SU-DHL-6 (cell line): ENCODE data around the gene PDE4B.
"Not testable (repeated sequence)": the region's sequence is repeated elsewhere in the genome, so short reads cannot be mapped to it uniquely, and the experiment has no call there.

Source experiments
- H2AFZ ChIP-seq: fragments of 200-600 bp; sonication (generic); 2 replicates; pipeline ENCODE4 v1.6.1; 2014; ENCODE audit warnings: low read depth, mild to moderate bottlenecking, moderate library complexity, mixed read lengths, antibody characterized with exemption, low read length; ENCODE audit not compliant: severe bottlenecking
- H3F3A ChIP-seq: fragments of 200-600 bp; shearing (Covaris generic); 2 replicates; pipeline ENCODE4 v1.6.0; 2016; ENCODE audit warnings: antibody characterized with exemption, mild to moderate bottlenecking; ENCODE audit not compliant: insufficient read depth
- H3K27ac ChIP-seq: fragments of 200-600 bp; sonication (generic); 2 replicates; pipeline ENCODE4 v1.5.1; 2016; ENCODE audit warnings: low read depth, mild to moderate bottlenecking, low read length, moderate library complexity, mixed read lengths
- H3K27me3 ChIP-seq: fragments of 200-600 bp; sonication (generic), shearing (Covaris generic); 2 replicates; pipeline ENCODE4 v1.6.0; 2014; ENCODE audit warnings: mild to moderate bottlenecking, low read length
- H3K36me3 ChIP-seq: fragments of 200-600 bp; sonication (generic); 2 replicates; pipeline ENCODE4 v1.6.1; 2014; ENCODE audit warnings: mild to moderate bottlenecking, low read length, mixed read lengths
- H3K4me2 ChIP-seq: fragments of 300-600, 200-600 bp; shearing (Covaris generic), sonication (generic); 2 replicates; pipeline ENCODE4 v1.6.0; 2014; ENCODE audit warnings: low read length, low read depth, mild to moderate bottlenecking; ENCODE audit not compliant: poor library complexity, severe bottlenecking
- H3K4me3 ChIP-seq: fragments of 200-600 bp; sonication (generic); 2 replicates; pipeline ENCODE4 v1.5.1; 2014; ENCODE audit warnings: antibody characterized with exemption, low read length, mild to moderate bottlenecking, mixed read lengths; ENCODE audit not compliant: insufficient read depth, poor library complexity, severe bottlenecking
- H3K79me2 ChIP-seq: fragments of 200-600 bp; sonication (generic); 2 replicates; pipeline ENCODE4 v1.6.1; 2014; ENCODE audit warnings: mild to moderate bottlenecking, low read length, moderate library complexity; ENCODE audit not compliant: insufficient read depth
- H3K9ac ChIP-seq: fragments of 200-600 bp; sonication (generic); 2 replicates; pipeline ENCODE4 v1.7.0; 2014; ENCODE audit warnings: mild to moderate bottlenecking, low read length
- H3K9me2 ChIP-seq: fragments of 200-600 bp; sonication (generic); replicated peaks from 2 replicates; pipeline ENCODE4 v1.6.1; 2014; ENCODE audit warnings: low read length; ENCODE audit not compliant: insufficient read depth
- H3K9me3 ChIP-seq: fragments of 200-600 bp; sonication (generic); 2 replicates; pipeline ENCODE4 v1.6.1; 2014; ENCODE audit warnings: low read length, mixed read lengths; ENCODE audit not compliant: insufficient read depth
- H4K20me1 ChIP-seq: fragments of 200-600 bp; sonication (generic); 2 replicates; pipeline ENCODE4 v1.6.1; 2014; ENCODE audit warnings: low read depth, mild to moderate bottlenecking, antibody characterized with exemption, low read length, moderate library complexity, mixed read lengths
- CTCF ChIP-seq: fragments of 200-600 bp; sonication (generic); IDR thresholded peaks from one replicate; pipeline ENCODE4 v1.5.1; 2017; ENCODE audit warnings: antibody characterized with exemption, mild to moderate bottlenecking, low read length, moderate library complexity; ENCODE audit not compliant: insufficient read depth, poor library complexity, severe bottlenecking
- EZH2phosphoT487 ChIP-seq: fragments of 200-600 bp; sonication (generic), shearing (Covaris generic); conservative IDR thresholded peaks from 2 replicates; pipeline ENCODE4 v1.6.1; 2018; ENCODE audit warnings: mild to moderate bottlenecking, antibody characterized with exemption, low read length, moderate library complexity, mixed read lengths

The PDE4B gene

GRCh38 chr1:65866439-65866838, 73.7 kb downstream of the PDE4B start:
- Histone ChIP-seq H3K4me2 (no peak overlapping the region), H4K20me1 (no peaks in the 10 kb centered on the region), H3K9me3 (no peaks in the 10 kb centered on the region), H3K27ac (no peak overlapping the region), H3K36me3 (no peaks in the 10 kb centered on the region), H3K79me2 (no peaks in the 10 kb centered on the region), H3K4me3 (no peak overlapping the region), H3K27me3 (no peaks in the 10 kb centered on the region), H3F3A (no peaks in the 10 kb centered on the region), H2AFZ (no peak overlapping the region), H3K9me2 (no peaks in the 10 kb centered on the region), H3K9ac (no peak overlapping the region)
- TF ChIP-seq CTCF, result no peak
- no peak for TF ChIP-seq EZH2phosphoT487

GRCh38 chr1:65872301-65872700, 79.6 kb downstream of the PDE4B start:
- Histone ChIP-seq H4K20me1 (no peaks in the 10 kb centered on the region), H3K9me3 (no peaks in the 10 kb centered on the region), H3K36me3 (no peaks in the 10 kb centered on the region), H3K79me2 (no peaks in the 10 kb centered on the region), H3K9ac (no peak overlapping the region), H3F3A (no peaks in the 10 kb centered on the region), H3K9me2 (no peaks in the 10 kb centered on the region), H3K27me3 (no peaks in the 10 kb centered on the region), H3K4me2 (no peak overlapping the region), H2AFZ (no peak overlapping the region), H3K27ac (no peak overlapping the region), H3K4me3 (no peak overlapping the region)
- TF ChIP-seq CTCF (no peak), EZH2phosphoT487 (no peak)

- not testable (repeated sequence) for H3K36me3 ChIP-seq, H3K27me3 ChIP-seq, H3K79me2 ChIP-seq, H3K9ac ChIP-seq, H3K4me3 ChIP-seq, H3K9me2 ChIP-seq, H3K9me3 ChIP-seq, H4K20me1 ChIP-seq, H3F3A ChIP-seq, H3K27ac ChIP-seq, H3K4me2 ChIP-seq, H2AFZ ChIP-seq
Observed at GRCh38 chr1:65878342-65878741, 85.6 kb downstream of the PDE4B start.

- Histone ChIP-seq H3K9ac (no peak overlapping the region), H3F3A (no peaks in the 10 kb centered on the region), H3K9me2 (no peaks in the 10 kb centered on the region), H3K9me3 (no peaks in the 10 kb centered on the region), H3K27me3 (no peaks in the 10 kb centered on the region), H3K36me3 (no peaks in the 10 kb centered on the region), H3K4me3 (no peak overlapping the region), H2AFZ (no peak overlapping the region), H4K20me1 (no peaks in the 10 kb centered on the region), H3K79me2 (no peaks in the 10 kb centered on the region), H3K27ac (no peak overlapping the region), H3K4me2 (no peak overlapping the region)
- no peak for TF ChIP-seq EZH2phosphoT487
- TF ChIP-seq CTCF, result no peak
Observed at GRCh38 chr1:65880611-65881010, 87.9 kb downstream of the PDE4B start.
